Endothelial cell of umbilical vein (primary cell): ENCODE measurements around the gene TMEM9B. TPM values are rescaled to one million over a fixed set of nuclear protein-coding genes. Genes with fewer than 3 reads are reported as not detected.

ENCODE experiments used
- BruUV-seq: library from RNA; stranded (reverse); fragments of 400-500 nt; replicated peaks from 2 replicates; lab custom pipeline; 2021; lab: Mats Ljungman, UMichigan
- CTCF ChIA-PET: fragments of 300-600, 350-600 bp; sonication (Branson Sonifier 250); formaldehyde crosslinking; loops from one replicate; lab custom pipeline; 2021; ENCODE audit warnings: antibody characterized with exemption, inconsistent platforms; lab: Charles Lee
- POLR2A ChIA-PET: fragments of 300-600, 350-600 bp; sonication (Branson Sonifier 250); formaldehyde crosslinking; loops from one replicate; lab custom pipeline; 2021; ENCODE audit warnings: antibody characterized with exemption, inconsistent platforms; lab: Charles Lee
- DNase-seq: peaks from one replicate; pipeline ENCODE4 v3.0.0-alpha.2; 2011; ENCODE audit warnings: low read depth, low spot score
- FAIRE-seq: peaks from 2 replicates; lab custom pipeline; 2011; peaks lifted over from hg19 to GRCh38; lab: Jason Lieb, UNC
- H2AFZ ChIP-seq: 2 replicates; pipeline ENCODE4 v1.6.0; 2012; ENCODE audit warnings: low read depth, low read length, control low read depth, inconsistent platforms
- H3K27ac ChIP-seq: 2 replicates; pipeline ENCODE4 v1.5.1; 2011; ENCODE audit warnings: low read depth, mild to moderate bottlenecking, control low read depth, low read length, moderate library complexity; ENCODE audit not compliant: insufficient read depth
- H3K27me3 ChIP-seq, 2 experiments: 2 replicates each; pipeline versions ENCODE4 v1.6.0 to v1.6.1; 2011; ENCODE audit warnings: low read length in 2 of 2, mixed read lengths in 1 of 2; ENCODE audit not compliant: control insufficient read depth in 2 of 2, insufficient read depth in 2 of 2
- H3K36me3 ChIP-seq, 2 experiments: 2 replicates in 1 of 2; 3 replicates in 1 of 2; pipeline ENCODE4 v1.5.1; 2011; ENCODE audit warnings: low read length in 2 of 2, mild to moderate bottlenecking in 1 of 2, moderate library complexity in 1 of 2; ENCODE audit not compliant: control insufficient read depth in 2 of 2, insufficient read depth in 2 of 2; ENCODE audit errors: extremely low read depth in 1 of 2
- H3K4me1 ChIP-seq: 3 replicates; pipeline ENCODE4 v1.5.1; 2011; ENCODE audit warnings: mild to moderate bottlenecking, low read length; ENCODE audit not compliant: control insufficient read depth, insufficient read depth; ENCODE audit errors: extremely low read depth
- H3K4me2 ChIP-seq: 2 replicates; pipeline ENCODE4 v1.6.1; 2011; ENCODE audit warnings: low read length, control low read depth, mixed read lengths; ENCODE audit not compliant: insufficient read depth
- H3K4me3 ChIP-seq, 3 experiments: fragments of 200-600 bp in 1 of 3; sonication (generic), shearing (Covaris generic) in 1 of 3; replicated peaks in 1 of 3; 2 replicates each; pipeline ENCODE4 v1.5.1; 2011 to 2016; ENCODE audit warnings: control low read depth in 3 of 3, low read length in 3 of 3, mild to moderate bottlenecking in 2 of 3, inconsistent platforms in 1 of 3, low read depth in 1 of 3, moderate library complexity in 1 of 3; ENCODE audit not compliant: insufficient read depth in 1 of 3
- H3K79me2 ChIP-seq: 2 replicates; pipeline ENCODE4 v1.6.0; 2012; ENCODE audit warnings: low read length, inconsistent platforms; ENCODE audit not compliant: control insufficient read depth, insufficient read depth
- H3K9ac ChIP-seq: replicated peaks from 2 replicates; pipeline ENCODE3; 2011; ENCODE audit warnings: low read length, control low read depth; ENCODE audit not compliant: insufficient read depth; ENCODE audit errors: extremely low read depth
- H3K9me1 ChIP-seq: replicated peaks from 3 replicates; pipeline ENCODE4 v1.6.0; 2011; ENCODE audit warnings: mild to moderate bottlenecking, low read length; ENCODE audit not compliant: control insufficient read depth, insufficient read depth; ENCODE audit errors: extremely low read depth
- H3K9me3 ChIP-seq: replicated peaks from 2 replicates; pipeline ENCODE4 v1.5.1; 2012; ENCODE audit warnings: low read length, inconsistent platforms; ENCODE audit not compliant: control insufficient read depth, insufficient read depth
- H4K20me1 ChIP-seq: replicated peaks from 2 replicates; pipeline ENCODE3; 2011; ENCODE audit warnings: mild to moderate bottlenecking, low read length; ENCODE audit not compliant: control insufficient read depth, insufficient read depth; ENCODE audit errors: extremely low read depth
- JUN ChIP-seq: IDR thresholded peaks from 2 replicates; pipeline ENCODE4 v1.6.1; 2011; ENCODE audit warnings: borderline replicate concordance, low read depth; ENCODE audit not compliant: insufficient read length, insufficient read depth
- POLR2A ChIP-seq: IDR thresholded peaks from 2 replicates; pipeline ENCODE4 v1.6.1; 2012; ENCODE audit warnings: low read depth, mild to moderate bottlenecking, control low read depth, low read length
- POLR2AphosphoS5 ChIP-seq: IDR thresholded peaks from 2 replicates; pipeline ENCODE4 v1.6.1; 2012; ENCODE audit warnings: low read depth, mild to moderate bottlenecking, control low read depth, low read length, moderate library complexity; ENCODE audit not compliant: insufficient read depth
- dilution Hi-C: fragments of 300-500 bp; cut with MboI; formaldehyde crosslinking; loops from one replicate; pipeline ENCODE4 v1.15.0; 2019; ENCODE audit warnings: low sequenced_read_pairs; ENCODE audit not compliant: extremely low pct_ligation_motif_present
- intact Hi-C: fragments of 100-400 bp; cut with micrococcal nuclease; formaldehyde crosslinking; loops from one replicate; pipeline ENCODE4 v1.10.0; 2022
- polyA plus RNA-seq, 4 experiments: library from polyadenylated mRNA; depleted of rRNA in 3 of 4; stranded (reverse) in 3 of 4; unstranded in 1 of 4; fragments of >200 nt; gene quantifications; 2 replicates each; pipeline versions ENCODE4 v1.2.1 to v1.2.3, GENCODE V29; 2011 to 2012; ENCODE audit warnings: missing spikeins in 1 of 4
- total RNA-seq: library from RNA; stranded (reverse); gene quantifications from 2 replicates; pipeline ENCODE4 v1.2.3, GENCODE V29; 2021
- TF ChIP-seq, protein P1 (sequence below): IDR thresholded peaks from 2 replicates; pipeline ENCODE4 v1.6.1; 2011; ENCODE audit not compliant: insufficient read depth, insufficient read length
- TF ChIP-seq, protein P2 (sequence below), 2 donors: IDR thresholded peaks; 1 replicate in 1 of 2; 2 replicates in 1 of 2; pipeline ENCODE4 v1.5.1; 2011; ENCODE audit warnings: low read length in 2 of 2, mild to moderate bottlenecking in 2 of 2, moderate library complexity in 2 of 2, control low read depth in 1 of 2, inconsistent platforms in 1 of 2, low read depth in 1 of 2; ENCODE audit not compliant: insufficient read depth in 1 of 2; ENCODE audit errors: extremely low read depth in 1 of 2

The TMEM9B gene
- total and polyA plus RNA-seq, 2 donors (not counting 3 experiments of a cell fraction or from before 2014, with no cell fraction given): 28.2 to 30.2 TPM

DNA sequence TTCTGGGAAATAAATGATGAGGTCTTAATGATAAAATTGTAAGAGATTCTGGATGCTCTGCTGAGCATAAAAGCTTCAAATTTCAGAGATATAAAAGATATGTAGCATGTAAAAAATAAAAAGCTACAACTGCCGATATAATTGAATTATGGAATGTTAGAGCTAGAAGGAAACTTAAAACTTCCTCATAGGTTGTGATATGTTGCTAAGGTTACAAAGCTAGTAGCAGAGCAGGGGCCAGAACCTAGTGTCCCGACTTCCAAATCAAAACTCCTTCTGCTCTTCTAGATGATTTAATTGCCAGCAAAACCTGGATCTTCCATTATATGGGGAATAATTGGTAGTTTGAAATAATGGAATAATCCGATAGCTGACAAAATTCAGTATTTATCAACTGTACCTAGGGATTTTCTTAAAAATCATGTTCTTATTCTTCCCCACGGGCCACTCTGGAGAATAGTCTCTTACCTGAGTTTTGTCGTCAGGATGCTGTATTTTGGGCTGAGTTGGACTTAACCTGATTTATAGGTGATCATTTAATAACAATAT is 21.6 kb downstream of the TMEM9B start, which contains the start of gene ASCL3:
ASCL3 (minus strand) TSS at position 499 of the 549 bp plus-strand sequence. CDS start 4,855 bp downstream, outside the sequence.
- Histone ChIP-seq H3K4me3 (no peak within 1 kb of the TSS), H3K9me3 (no peaks in the 10 kb centered on the region), H4K20me1 (no peaks in the 10 kb centered on the region), H3K36me3 (peaks cover 0 to 2% of the 10 kb centered on the region in 2 experiments), H3K27ac (no peak within 1 kb of the TSS), H3K4me1 (no peaks in the 10 kb centered on the region), H3K9me1 (no peaks in the 10 kb centered on the region), H3K79me2 (no peaks in the 10 kb centered on the region), H3K27me3 (peaks cover 0 to 4% of the 10 kb centered on the region in 2 experiments), H2AFZ (peak within 1 kb of the TSS; percentile 56), H3K9ac (no peak within 1 kb of the TSS), H3K4me2 (peak within 1 kb of the TSS; percentile 28)
- POLR2A ChIA-PET: no interaction called here
- no peak for FAIRE-seq
- CTCF ChIA-PET: interaction anchor here (0.5 to 3.2 kb wide), 5 partner anchors 14 to 66 kb away, joined by 3 to 15 read pairs (median 4); no protein-coding TSS in a partner anchor
- dilution Hi-C loops: no loop called here
- no peak for DNase-seq
- intact Hi-C loops: no loop called here
- BruUV-seq: no TSS peak
- TF ChIP-seq JUN (no peak), POLR2AphosphoS5 (no peak), POLR2A (no peak)
- TF ChIP-seq, protein P1, sequence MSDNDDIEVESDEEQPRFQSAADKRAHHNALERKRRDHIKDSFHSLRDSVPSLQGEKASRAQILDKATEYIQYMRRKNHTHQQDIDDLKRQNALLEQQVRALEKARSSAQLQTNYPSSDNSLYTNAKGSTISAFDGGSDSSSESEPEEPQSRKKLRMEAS: no peak
- TF ChIP-seq, protein P2, sequence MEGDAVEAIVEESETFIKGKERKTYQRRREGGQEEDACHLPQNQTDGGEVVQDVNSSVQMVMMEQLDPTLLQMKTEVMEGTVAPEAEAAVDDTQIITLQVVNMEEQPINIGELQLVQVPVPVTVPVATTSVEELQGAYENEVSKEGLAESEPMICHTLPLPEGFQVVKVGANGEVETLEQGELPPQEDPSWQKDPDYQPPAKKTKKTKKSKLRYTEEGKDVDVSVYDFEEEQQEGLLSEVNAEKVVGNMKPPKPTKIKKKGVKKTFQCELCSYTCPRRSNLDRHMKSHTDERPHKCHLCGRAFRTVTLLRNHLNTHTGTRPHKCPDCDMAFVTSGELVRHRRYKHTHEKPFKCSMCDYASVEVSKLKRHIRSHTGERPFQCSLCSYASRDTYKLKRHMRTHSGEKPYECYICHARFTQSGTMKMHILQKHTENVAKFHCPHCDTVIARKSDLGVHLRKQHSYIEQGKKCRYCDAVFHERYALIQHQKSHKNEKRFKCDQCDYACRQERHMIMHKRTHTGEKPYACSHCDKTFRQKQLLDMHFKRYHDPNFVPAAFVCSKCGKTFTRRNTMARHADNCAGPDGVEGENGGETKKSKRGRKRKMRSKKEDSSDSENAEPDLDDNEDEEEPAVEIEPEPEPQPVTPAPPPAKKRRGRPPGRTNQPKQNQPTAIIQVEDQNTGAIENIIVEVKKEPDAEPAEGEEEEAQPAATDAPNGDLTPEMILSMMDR (IDR thresholded peaks at IDR 0.05; ENCODE audit: extremely low read depth in 1 of 2, insufficient read depth in 1 of 2, low read depth in 1 of 2, low read length in 2 of 2): no peak
